ENCODE data around the gene F5. TPM values are rescaled to one million over a fixed set of nuclear protein-coding genes. Genes with fewer than 3 reads are reported as not detected.

Gene F5
- total RNA-seq, 1 donor from 2014 or later = 51.3 TPM

DNA sequence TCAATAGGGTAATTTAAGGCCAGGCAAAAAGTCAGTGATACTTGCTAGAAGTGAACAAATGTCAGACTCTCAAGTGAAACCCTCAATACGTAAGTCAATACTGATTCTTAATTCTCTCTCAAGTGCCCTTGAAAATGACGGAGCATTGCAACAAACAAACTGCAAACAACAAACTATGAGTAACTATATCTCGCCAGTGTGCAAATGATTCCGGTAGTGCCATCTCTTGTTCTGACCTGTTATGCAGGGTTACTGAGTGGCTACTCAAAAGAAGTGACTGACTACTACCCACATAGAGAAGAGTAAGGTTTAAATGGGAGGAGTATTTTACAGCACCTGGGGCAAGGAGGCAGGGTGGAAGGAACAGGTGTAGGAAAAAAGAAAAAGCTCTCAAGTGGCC, 102.2 kb downstream of the F5 start:
- H3K4me3 Mint-ChIP-seq = peak overlapping the region; percentile 98
- H3K36me3 Mint-ChIP-seq (ENCODE audit: low read depth) = peaks cover 8% of the 10 kb centered on the region
- H3K27me3 Mint-ChIP-seq = no peaks in the 10 kb centered on the region
- no peak overlapping the region for H3K27ac Mint-ChIP-seq
- DNase-seq = no peak
- H3K4me1 Mint-ChIP-seq = peaks cover 49% of the 10 kb centered on the region
- H3K9me3 Mint-ChIP-seq = no peaks in the 10 kb centered on the region
- intact Hi-C loops (cut with micrococcal nuclease) = loop anchor here (2.0 to 10.0 kb wide), 5 partner anchors 23 to 591 kb away; partner anchors contain the start of genes KIFAP3 and SELL

DNA sequence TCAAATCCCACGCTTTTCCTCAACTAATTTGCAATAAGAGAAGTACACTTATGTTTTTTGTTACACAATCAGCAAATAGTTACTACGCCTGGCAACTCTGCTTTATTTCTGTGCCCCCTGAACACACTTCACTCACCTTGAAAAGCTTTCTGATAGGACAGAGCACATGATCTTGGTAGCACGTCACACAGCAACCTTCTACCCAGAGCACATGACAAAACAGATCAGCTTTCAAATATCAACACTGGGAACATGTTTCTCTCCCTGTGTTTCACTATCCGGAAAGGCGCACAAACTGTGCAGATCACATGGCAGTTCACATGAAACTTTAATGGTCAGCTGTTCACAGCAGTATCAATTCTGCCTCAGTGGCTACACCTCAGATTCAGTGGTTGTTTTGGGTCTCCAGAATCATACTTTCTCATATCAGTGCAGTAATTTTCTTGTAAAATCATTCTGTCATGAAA, 102.7 kb downstream of the F5 start:
- peaks cover 8% of the 10 kb centered on the region for H3K36me3 Mint-ChIP-seq (ENCODE audit: low read depth)
- no peak overlapping the region for H3K27ac Mint-ChIP-seq
- H3K27me3 Mint-ChIP-seq = no peaks in the 10 kb centered on the region
- H3K4me3 Mint-ChIP-seq = peak overlapping the region; percentile 98
- H3K9me3 Mint-ChIP-seq = no peaks in the 10 kb centered on the region
- peaks cover 49% of the 10 kb centered on the region for H3K4me1 Mint-ChIP-seq
- DNase-seq = no peak
- intact Hi-C loops (cut with micrococcal nuclease) = loop anchor here (10.0 kb wide), 1 partner anchor 591 kb away; the partner anchor contains the start of gene KIFAP3

DNA sequence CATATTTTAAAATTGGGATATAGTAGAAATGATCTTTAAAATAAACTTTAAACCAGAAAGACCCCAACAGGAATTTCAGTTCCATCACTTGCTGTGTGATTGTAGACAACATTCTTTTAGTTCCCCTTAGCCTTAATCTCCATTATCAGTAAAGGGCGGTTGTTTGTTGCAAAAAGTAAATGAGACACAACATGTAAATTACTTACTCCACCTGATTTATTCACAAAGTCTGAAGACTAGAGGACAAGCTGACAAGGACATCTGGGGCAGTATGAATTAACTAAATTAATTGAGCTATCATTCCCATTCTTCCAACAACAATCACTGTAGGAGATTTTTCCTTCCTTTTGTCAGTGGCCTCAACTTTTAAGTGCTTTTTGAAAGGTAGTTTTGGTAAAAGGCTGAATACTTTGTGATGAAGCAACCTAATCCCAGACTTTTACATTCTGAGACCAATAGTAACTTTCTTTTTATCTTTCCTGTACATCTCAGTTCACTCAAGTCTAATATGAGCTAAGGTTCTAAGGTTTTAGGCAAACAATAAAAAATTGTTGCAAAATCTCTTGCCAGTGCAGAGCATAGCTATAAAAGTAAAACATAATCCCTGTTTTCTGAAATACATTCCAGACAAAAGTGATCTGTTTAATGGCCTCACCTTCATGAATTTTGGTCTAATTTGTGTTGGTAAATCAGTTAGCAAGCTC, 106.8 kb downstream of the F5 start:
- intact Hi-C loops (cut with micrococcal nuclease) = loop anchor here (10.0 kb wide), 1 partner anchor 595 kb away; the partner anchor contains the start of gene KIFAP3

DNA sequence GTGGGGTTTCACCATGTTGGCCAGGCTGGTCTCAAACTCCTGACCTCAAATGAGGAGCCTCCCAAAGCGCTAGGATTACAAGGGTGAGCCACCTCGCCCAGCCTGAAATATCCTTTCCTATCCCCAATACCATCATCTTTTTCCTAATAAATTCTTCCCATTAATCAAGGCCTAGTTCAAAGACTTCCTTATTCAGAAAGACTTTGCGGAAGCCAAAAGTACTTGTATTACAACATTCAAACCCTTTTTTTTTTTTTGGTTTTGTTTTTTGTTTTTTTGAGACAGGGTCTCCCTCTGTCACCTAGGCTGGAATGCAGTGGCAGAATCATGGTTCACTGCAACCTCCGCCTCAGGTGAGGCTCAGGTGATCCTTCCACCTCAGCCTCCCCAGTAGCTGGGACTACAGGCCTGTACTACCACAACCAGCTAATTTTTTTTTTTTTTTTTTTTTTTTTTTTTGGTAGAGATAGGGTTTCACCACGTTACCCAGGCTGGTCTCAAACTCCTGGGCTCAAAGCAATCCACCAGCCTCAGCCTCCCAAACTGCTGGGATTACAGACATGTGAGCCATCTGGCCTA, 108.1 kb downstream of the F5 start:
- Mint-ChIP-seq H3K27me3 (no peaks in the 10 kb centered on the region), H3K36me3 (ENCODE audit: low read depth) (peaks cover 23% of the 10 kb centered on the region), H3K4me1 (peaks cover 18% of the 10 kb centered on the region), H3K4me3 (no peak overlapping the region), H3K9me3 (no peaks in the 10 kb centered on the region), H3K27ac (no peak overlapping the region)
- intact Hi-C loops (cut with micrococcal nuclease) = no loop called here
- DNase-seq = peak; percentile 1

More for the DNA sequence above, 106.8 kb downstream of the F5 start:
- H3K4me3 Mint-ChIP-seq = no peak overlapping the region
- H3K27ac Mint-ChIP-seq = no peak overlapping the region
- H3K27me3 Mint-ChIP-seq = no peaks in the 10 kb centered on the region
- no peaks in the 10 kb centered on the region for H3K9me3 Mint-ChIP-seq
- DNase-seq = peak; percentile 4
- peaks cover 23% of the 10 kb centered on the region for H3K36me3 Mint-ChIP-seq (ENCODE audit: low read depth)
- peaks cover 27% of the 10 kb centered on the region for H3K4me1 Mint-ChIP-seq

DNA sequence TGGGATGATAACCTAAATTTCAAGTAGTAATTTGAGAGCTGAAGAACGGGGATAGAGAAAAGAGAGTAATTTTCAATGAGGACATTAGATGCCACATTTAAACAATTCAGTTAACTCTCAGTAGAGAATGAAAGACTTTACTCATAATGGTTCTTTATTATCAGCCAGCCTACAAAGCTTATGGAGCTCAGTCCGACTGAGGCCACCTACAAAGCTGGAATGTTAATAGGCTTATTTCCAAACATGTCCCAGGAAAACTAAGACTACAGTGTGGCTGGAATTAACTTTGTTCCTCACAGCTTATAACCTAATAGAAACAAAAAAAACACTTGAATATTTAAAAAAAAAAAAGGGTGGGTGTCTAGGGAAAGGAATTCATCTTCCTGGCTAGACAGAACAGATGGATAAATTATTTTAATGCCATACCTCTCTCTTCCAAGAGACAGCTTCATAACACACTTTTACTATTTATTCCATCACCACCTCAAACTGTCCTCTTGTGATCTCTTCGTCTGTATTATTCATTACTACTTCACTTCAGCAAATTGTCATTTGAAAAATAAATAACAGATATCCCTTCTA, 110.4 kb downstream of the F5 start:
- Mint-ChIP-seq H3K4me1 (peaks cover 8% of the 10 kb centered on the region), H3K4me3 (no peak overlapping the region), H3K27ac (no peak overlapping the region), H3K27me3 (no peaks in the 10 kb centered on the region), H3K36me3 (ENCODE audit: low read depth) (peaks cover 17% of the 10 kb centered on the region), H3K9me3 (no peaks in the 10 kb centered on the region)
- intact Hi-C loops (cut with micrococcal nuclease) = no loop called here
- peak; percentile 9 for DNase-seq

DNA sequence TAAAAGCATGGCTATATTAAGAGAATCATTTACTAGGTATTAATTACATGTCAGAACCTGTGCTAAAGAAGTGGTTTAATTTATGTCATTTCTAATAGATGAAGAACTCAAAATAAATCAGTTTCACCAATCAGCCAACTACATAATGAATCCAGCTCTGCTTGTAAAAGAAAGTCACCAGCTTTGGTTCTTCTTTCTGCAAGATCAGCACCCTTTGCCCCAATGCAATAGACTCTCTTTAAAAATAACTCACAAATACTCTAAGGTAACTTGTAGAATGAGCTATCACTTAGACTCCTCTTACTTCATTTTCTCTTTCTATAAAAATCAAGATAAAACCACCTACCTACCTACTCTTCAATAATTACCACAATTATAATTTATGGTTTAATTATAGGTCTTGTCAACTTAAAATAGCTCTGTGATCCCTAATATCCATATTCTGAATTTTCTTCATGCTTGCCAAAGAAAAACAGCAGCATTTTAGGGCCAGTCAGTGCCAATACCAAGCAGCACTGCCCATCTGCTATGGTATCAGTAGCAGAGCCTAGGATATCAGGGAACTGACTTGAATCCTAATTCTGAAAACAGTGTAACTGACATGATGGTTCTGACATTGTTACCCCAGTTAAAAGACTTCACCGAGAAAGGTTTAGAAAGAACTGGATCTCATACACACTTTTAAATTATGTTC, 111.8 kb downstream of the F5 start:
- Mint-ChIP-seq H3K4me1 (peaks cover 3% of the 10 kb centered on the region), H3K27ac (no peak overlapping the region), H3K4me3 (no peak overlapping the region), H3K9me3 (no peaks in the 10 kb centered on the region), H3K36me3 (ENCODE audit: low read depth) (peaks cover 17% of the 10 kb centered on the region), H3K27me3 (no peaks in the 10 kb centered on the region)
- DNase-seq = peak; percentile 8
- intact Hi-C loops (cut with micrococcal nuclease) = no loop called here

DNA sequence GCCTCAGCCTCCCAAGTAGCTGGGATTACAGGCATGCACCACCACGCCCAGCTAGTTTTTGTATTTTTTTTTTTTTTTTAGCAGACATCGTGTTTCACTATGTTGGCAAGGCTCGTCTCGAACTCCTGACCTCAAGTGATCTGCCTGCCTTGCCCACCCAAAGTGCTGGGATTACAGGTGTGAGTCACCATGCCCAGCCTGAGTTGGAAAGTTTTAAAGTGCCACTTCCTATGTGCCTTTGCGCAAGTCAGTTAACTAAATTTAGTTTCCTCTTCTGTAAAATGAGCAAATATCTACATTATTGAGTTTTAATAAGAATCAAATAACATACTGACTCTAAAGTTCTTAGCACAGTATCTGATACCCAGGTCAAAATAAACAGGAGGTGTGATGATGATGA, 112.9 kb downstream of the F5 start:
- Mint-ChIP-seq H3K4me1 (peaks cover 5% of the 10 kb centered on the region), H3K27me3 (no peaks in the 10 kb centered on the region), H3K27ac (no peak overlapping the region), H3K9me3 (no peaks in the 10 kb centered on the region), H3K36me3 (ENCODE audit: low read depth) (peaks cover 21% of the 10 kb centered on the region), H3K4me3 (no peak overlapping the region)
- DNase-seq = peak; percentile 43
- intact Hi-C loops (cut with micrococcal nuclease) = no loop called here

DNA sequence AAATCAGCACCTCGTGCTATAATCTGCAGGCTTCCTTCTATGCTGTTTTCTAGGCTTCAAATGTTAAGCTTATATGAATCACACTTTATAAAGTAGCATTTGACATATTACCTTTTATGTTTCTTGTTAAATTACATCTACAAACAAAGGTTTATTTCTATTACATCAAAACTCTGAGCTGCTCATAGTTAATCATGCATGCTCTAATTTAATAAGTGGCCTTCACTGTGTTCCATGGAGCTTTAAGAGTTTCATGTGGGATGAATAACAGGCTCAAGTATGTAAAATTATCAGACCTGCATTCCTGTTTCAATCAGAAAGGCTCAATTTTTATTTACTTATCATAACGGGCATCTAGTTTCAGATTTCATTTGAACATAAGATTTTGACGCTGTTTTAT, 113.5 kb downstream of the F5 start:
- intact Hi-C loops (cut with micrococcal nuclease) = no loop called here
- H3K27ac Mint-ChIP-seq = no peak overlapping the region
- H3K9me3 Mint-ChIP-seq = no peaks in the 10 kb centered on the region
- no peak for DNase-seq
- no peak overlapping the region for H3K4me3 Mint-ChIP-seq
- H3K4me1 Mint-ChIP-seq = peaks cover 5% of the 10 kb centered on the region
- no peaks in the 10 kb centered on the region for H3K27me3 Mint-ChIP-seq
- H3K36me3 Mint-ChIP-seq (ENCODE audit: low read depth) = peaks cover 22% of the 10 kb centered on the region

DNA sequence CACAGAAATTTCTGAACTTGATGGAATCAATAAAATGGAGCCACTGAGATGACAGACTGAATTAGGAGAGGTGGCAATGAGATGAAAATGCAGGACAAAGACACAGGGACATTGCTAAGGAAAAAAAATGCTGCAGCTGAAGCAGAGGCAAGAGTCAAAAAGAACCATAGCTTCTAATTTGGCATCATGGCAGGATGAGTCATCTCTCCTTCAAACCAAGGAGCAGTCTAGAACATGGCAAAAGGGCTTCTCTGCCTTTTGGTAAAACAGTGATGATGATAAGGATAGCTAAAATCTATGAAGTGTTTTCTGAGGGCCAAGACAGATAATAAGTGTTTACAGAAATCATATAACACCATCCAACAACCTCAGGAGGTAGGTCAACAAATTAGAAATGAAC, 117.3 kb downstream of the F5 start:
- H3K36me3 Mint-ChIP-seq (ENCODE audit: low read depth) = peaks cover 15% of the 10 kb centered on the region
- no peak overlapping the region for H3K27ac Mint-ChIP-seq
- no peak overlapping the region for H3K4me3 Mint-ChIP-seq
- H3K4me1 Mint-ChIP-seq = peaks cover 7% of the 10 kb centered on the region
- intact Hi-C loops (cut with micrococcal nuclease) = no loop called here
- no peaks in the 10 kb centered on the region for H3K9me3 Mint-ChIP-seq
- no peak for DNase-seq
- no peaks in the 10 kb centered on the region for H3K27me3 Mint-ChIP-seq

DNA sequence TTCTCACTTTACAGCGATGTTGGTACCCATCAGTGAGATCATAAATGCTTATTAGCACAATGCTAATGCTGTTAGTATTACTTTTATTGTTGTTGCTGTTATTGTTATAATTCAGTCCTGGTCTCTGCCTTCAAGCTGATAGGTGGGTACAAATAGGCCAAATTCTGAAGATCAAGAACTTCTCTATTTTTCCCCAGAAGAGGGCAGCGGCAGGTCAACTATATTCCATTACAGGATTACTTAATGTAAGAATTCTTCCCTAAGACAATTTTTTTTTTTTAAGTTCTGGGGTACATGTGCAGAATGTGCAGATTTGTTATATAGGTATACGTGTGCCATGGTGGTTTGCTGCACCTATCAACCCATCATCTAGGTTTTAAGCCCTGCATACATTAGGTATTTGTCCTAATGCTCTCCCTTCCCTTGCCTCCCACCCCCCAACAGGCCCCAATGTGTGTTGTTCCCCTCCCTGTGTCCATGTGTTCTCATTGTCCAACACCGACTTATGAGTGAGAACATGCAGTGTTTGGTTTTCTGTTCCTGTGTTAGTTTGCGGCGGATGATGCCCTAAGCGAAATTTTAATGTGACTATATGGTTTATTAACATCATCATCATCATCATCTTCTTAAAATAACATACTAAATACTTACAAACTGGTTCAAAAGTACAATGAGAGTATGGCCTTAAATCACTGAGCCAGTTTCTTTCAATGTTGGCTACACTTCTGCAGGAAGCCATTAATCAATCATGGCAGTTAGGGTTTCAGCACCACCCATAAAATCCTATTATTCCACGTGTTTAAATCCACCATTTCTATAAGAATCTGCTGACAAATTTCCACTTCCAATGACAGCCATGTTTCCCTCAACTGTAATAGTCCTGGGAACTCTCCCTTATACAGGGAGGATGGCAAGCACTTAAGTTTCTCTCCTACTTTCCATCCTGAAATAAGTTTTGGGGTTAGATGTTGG, 119.7 kb downstream of the F5 start:
- H3K4me3 Mint-ChIP-seq = no peak overlapping the region
- peaks cover 5% of the 10 kb centered on the region for H3K4me1 Mint-ChIP-seq
- peaks cover 15% of the 10 kb centered on the region for H3K36me3 Mint-ChIP-seq (ENCODE audit: low read depth)
- no peaks in the 10 kb centered on the region for H3K9me3 Mint-ChIP-seq
- H3K27ac Mint-ChIP-seq = no peak overlapping the region
- DNase-seq = peak; percentile 73
- H3K27me3 Mint-ChIP-seq = no peaks in the 10 kb centered on the region
- intact Hi-C loops (cut with micrococcal nuclease) = loop anchor here (2.0 kb wide), 1 partner anchor 80 kb away; no protein-coding TSS in a partner anchor

DNA sequence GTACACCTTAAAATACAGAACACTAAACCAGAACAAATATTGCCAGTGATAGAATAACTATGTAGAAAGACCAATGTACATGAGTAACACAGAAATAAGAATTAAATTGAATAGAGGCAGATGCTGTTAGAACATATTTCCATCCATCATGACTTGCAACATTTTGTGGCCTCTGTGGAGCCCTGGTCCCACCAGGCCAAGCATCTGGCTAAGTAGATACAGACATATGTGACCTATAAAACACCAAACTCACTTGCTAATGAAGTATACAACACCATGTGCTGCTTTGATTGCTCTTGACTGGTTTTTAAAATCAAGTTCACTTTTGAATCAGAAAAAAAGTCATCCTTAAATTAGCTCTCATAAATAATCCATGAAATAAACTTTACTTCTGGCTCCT, 121.0 kb downstream of the F5 start:
- no peak for DNase-seq
- intact Hi-C loops (cut with micrococcal nuclease) = no loop called here
- H3K4me3 Mint-ChIP-seq = no peak overlapping the region
- peaks cover 14% of the 10 kb centered on the region for H3K4me1 Mint-ChIP-seq
- peaks cover 19% of the 10 kb centered on the region for H3K36me3 Mint-ChIP-seq (ENCODE audit: low read depth)
- H3K9me3 Mint-ChIP-seq = no peaks in the 10 kb centered on the region
- no peak overlapping the region for H3K27ac Mint-ChIP-seq
- H3K27me3 Mint-ChIP-seq = no peaks in the 10 kb centered on the region

All from activated CD4-positive, alpha-beta T cell treated with anti-CD3 and anti-CD28 coated beads, Interleukin-2, amount 10 ng/mL, durations not matched to agents 24 days and 14 days (primary cell).